ENCODE data around the gene CALML3.

CALML3 gene

DNA sequence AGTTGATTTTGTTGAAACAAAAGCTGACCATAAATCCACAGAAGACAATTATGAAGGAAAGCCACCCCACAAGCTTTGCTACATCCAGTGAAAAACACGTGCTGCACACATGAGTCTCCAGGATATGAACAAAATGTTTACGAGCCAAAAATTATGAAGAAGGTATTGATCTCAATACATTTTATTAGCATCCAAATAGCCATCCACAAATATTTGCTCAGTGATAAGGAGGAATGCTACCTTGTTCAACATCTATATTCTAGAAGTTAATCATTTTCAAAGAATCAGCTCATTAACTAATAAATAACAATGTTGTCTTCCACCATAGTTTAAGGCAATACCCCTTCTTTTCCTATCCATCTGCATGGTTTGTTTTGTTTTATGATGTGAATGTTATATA is 42.7 kb downstream of the CALML3 start:
- DNase-seq (ENCODE audit: low read depth in 3 of 3), result no peak

- DNase-seq (ENCODE audit: low read depth in 3 of 3), result no peak
Observed at GRCh38 chr10:5568984-5569383, 44.2 kb downstream of the CALML3 start.

- DNase-seq (ENCODE audit: low read depth in 3 of 3), result no peak
Observed at GRCh38 chr10:5569568-5569967, 44.8 kb downstream of the CALML3 start.

- DNase-seq (ENCODE audit: low read depth in 3 of 3), result no peak
Observed at GRCh38 chr10:5570007-5570655, 45.4 kb downstream of the CALML3 start.

- DNase-seq (ENCODE audit: low read depth in 3 of 3), result no peak
Observed at GRCh38 chr10:5570979-5571810, 46.4 kb downstream of the CALML3 start.

DNA sequence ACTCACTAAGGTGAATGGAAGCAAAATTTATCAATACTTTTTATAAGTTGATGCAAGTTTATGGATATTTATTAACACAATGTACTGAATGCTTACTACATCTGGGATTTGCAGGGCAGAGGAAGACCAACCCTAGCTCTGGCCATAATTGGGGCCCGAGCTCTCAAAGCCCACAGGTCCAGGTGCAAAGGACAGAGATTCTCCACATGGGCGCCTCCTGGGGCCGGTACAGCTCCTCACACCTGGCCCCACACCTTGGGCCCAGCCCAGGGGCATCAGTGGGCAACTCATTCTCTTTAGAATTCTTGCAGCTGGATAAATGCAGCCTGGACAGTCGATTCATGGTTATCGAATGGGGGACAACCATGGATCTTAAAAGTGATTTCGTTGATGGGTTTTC is 47.1 kb downstream of the CALML3 start:
- DNase-seq (ENCODE audit: low read depth in 3 of 3), result no peak

- DNase-seq (ENCODE audit: low read depth in 3 of 3), result no peak
Observed at GRCh38 chr10:5573319-5573950, 48.7 kb downstream of the CALML3 start.

- DNase-seq (ENCODE audit: low read depth in 3 of 3), result no peak
Observed at GRCh38 chr10:5573968-5574641, 49.3 kb downstream of the CALML3 start.

DNA sequence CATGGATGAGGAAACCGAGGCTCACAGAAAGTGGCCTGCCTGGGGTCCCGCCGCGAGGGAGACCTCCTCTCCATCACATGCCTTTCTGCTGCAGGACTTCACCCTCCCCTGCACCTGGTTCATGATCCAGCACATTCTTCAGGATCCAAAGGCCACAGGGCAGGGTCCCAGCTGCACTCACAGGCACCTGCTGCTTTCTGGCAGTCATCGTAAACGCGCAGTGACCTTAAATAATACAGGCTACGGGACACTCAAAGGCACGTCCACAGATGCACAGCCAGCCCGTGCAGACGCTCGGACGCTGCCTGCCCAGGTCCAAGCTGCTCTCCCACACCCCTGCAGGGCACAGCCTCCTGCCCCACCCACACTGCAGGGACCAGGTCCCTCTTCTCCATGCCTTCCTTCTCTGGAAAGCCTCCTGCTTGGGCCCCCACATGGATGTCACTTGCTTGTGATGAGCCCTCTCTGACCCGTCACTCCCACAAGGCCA is 49.9 kb downstream of the CALML3 start:
- DNase-seq (ENCODE audit: low read depth in 3 of 3), result no peak

DNA sequence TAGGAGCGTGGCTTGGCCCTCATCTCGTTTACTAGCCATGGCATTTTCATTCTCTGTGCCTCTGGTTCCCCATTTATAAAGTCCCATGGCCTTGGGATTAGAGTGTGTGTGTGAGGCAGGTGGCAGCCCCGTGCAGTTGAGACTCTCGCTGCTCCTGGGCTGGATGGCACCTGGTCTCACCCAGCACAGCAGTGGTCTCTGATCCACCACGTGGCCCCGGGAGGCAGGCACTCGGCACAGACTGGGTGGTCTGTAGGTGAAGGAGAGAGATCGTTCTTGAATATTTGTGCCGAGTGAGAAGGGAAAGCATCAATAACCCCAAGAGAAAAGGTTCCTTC is 50.4 kb downstream of the CALML3 start:
- DNase-seq (ENCODE audit: low read depth in 3 of 3), result no peak

- no peak for DNase-seq (ENCODE audit: low read depth in 3 of 3)
Observed at GRCh38 chr10:5575482-5576153, 50.9 kb downstream of the CALML3 start.

DNA sequence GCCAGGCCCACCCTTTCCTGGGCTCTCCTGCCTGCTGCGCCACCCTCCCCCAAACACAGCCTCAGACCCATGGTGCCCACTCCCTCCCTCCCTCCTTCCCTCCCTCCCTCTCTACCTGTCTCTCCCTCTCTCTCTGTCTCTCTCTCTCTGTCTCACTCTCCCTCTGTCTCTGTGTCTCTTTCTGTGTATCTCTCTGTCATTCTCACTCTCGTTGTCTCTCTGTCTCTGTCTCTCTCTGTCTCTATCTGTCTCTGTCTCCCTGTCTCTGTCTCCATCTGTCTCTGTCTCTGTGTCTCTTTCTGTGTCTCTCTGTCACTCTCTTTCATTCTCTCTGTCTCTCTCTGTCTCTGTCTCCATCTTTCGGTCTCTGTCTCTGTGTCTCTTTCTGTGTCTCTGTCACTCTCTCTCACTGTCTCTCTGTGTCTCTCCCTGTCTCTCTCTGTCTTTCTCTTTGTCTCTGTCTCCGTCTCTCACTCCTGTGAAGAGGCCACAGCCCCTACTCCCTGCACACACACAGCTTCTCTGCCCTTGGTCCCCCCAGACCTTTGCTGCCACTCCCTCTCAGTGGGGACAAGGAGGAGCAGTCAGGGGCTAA is 51.5 kb downstream of the CALML3 start:
- no peak for DNase-seq (ENCODE audit: low read depth in 3 of 3)

Measured in stimulated activated CD4-positive, alpha-beta T cell treated with anti-CD3 and anti-CD28 coated beads, TNF-alpha, amount 100 ng/mL, for 4 hours (primary cell).